22Rv1 (cell line): Measurements from ENCODE around the gene NRF1.

ENCODE experiments used
- ZFX ChIP-seq: fragments of 450-650 bp; IDR thresholded peaks from 2 replicates; pipeline ENCODE4 v1.6.1; 2017; ENCODE audit warnings: antibody characterized with exemption, borderline replicate concordance
- TF ChIP-seq, protein P1 (sequence below): fragments of 450-650 bp; IDR thresholded peaks from 2 replicates; pipeline ENCODE4 v1.5.1; 2017; ENCODE audit warnings: mild to moderate bottlenecking

DNA sequence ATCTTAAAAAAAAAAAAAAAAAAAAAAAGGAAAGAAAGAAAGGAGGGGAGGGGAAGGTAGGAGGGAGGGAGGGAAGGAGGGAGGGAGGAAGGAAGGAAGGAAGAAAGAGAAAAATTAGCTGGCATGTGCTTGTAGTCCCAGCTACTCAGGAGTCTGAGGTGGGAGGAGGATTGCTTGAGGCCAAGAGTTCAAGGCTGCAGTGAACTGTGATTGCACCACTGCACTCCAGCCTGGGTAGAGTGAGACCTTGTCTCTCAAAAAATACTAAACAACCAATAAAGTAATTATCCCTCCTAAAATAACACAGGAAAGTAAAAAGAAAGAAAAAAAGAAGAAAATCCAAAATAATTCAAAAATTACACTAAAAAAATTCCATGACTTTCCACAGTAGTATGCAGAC, 13.8 kb upstream of the NRF1 start:
- TF ChIP-seq, protein P1, sequence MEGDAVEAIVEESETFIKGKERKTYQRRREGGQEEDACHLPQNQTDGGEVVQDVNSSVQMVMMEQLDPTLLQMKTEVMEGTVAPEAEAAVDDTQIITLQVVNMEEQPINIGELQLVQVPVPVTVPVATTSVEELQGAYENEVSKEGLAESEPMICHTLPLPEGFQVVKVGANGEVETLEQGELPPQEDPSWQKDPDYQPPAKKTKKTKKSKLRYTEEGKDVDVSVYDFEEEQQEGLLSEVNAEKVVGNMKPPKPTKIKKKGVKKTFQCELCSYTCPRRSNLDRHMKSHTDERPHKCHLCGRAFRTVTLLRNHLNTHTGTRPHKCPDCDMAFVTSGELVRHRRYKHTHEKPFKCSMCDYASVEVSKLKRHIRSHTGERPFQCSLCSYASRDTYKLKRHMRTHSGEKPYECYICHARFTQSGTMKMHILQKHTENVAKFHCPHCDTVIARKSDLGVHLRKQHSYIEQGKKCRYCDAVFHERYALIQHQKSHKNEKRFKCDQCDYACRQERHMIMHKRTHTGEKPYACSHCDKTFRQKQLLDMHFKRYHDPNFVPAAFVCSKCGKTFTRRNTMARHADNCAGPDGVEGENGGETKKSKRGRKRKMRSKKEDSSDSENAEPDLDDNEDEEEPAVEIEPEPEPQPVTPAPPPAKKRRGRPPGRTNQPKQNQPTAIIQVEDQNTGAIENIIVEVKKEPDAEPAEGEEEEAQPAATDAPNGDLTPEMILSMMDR: no peak
- no peak for TF ChIP-seq ZFX
